IMR-90 (cell line): ENCODE measurements around the gene HOXC12.
A peak's percentile ranks its signal among the peaks of the same experiment; 100 is the strongest.

Experiments
- CEBPB ChIP-seq: IDR thresholded peaks from 2 replicates; pipeline ENCODE4 v1.6.1; 2012; ENCODE audit warnings: low read depth, low read length, improper control_type of control experiment
- CHD1 ChIP-seq: IDR thresholded peaks from 2 replicates; pipeline ENCODE4 v1.6.1; 2012; ENCODE audit warnings: low read depth, low read length, improper control_type of control experiment
- CTCF ChIP-seq: conservative IDR thresholded peaks from 2 replicates; pipeline ENCODE4 v1.5.1; 2012; ENCODE audit warnings: mild to moderate bottlenecking, low read depth, low read length, improper control_type of control experiment
- ELK1 ChIP-seq: fragments of 150-350 bp; IDR thresholded peaks from 2 replicates; pipeline ENCODE4 v1.6.1; 2016; ENCODE audit warnings: low read depth, mild to moderate bottlenecking, low read length, moderate library complexity, borderline replicate concordance
- FOS ChIP-seq: fragments of 150-350 bp; IDR thresholded peaks from 2 replicates; pipeline ENCODE4 v1.6.1; 2016; ENCODE audit warnings: low read depth, low read length
- MAFK ChIP-seq: IDR thresholded peaks from 2 replicates; pipeline ENCODE4 v1.6.1; 2012; ENCODE audit warnings: low read depth, low read length, improper control_type of control experiment
- MAZ ChIP-seq: IDR thresholded peaks from 2 replicates; pipeline ENCODE4 v1.6.1; 2012; ENCODE audit warnings: low read depth, mild to moderate bottlenecking, low read length, improper control_type of control experiment, moderate library complexity, borderline replicate concordance
- NFE2L2 ChIP-seq: fragments of 150-350 bp; IDR thresholded peaks from 2 replicates; pipeline ENCODE4 v1.6.1; 2016; ENCODE audit warnings: low read depth, mild to moderate bottlenecking, low read length
- POLR2A ChIP-seq: IDR thresholded peaks from 2 replicates; pipeline ENCODE4 v1.6.1; 2012; ENCODE audit warnings: mild to moderate bottlenecking, low read depth, low read length
- RAD21 ChIP-seq: IDR thresholded peaks from 2 replicates; pipeline ENCODE4 v1.6.1; 2012; ENCODE audit warnings: low read length, improper control_type of control experiment
- RFX5 ChIP-seq: IDR thresholded peaks from 2 replicates; pipeline ENCODE4 v1.8.0; 2012; ENCODE audit warnings: low read depth, mild to moderate bottlenecking, low read length, moderate library complexity
- SMC3 ChIP-seq: fragments of 150-350 bp; IDR thresholded peaks from 2 replicates; pipeline ENCODE4 v1.6.1; 2016; ENCODE audit warnings: low read depth, mild to moderate bottlenecking, antibody characterized with exemption, low read length, moderate library complexity
- USF2 ChIP-seq: fragments of 150-350 bp; IDR thresholded peaks from 2 replicates; pipeline ENCODE4 v1.6.1; 2017; ENCODE audit warnings: mild to moderate bottlenecking, antibody characterized with exemption, low read length, low read depth

- TF ChIP-seq MAFK: no peak
- TF ChIP-seq CTCF: peak; percentile 48
- TF ChIP-seq RFX5: no peak
- no peak for TF ChIP-seq POLR2A
- TF ChIP-seq NFE2L2: no peak
- no peak for TF ChIP-seq MAZ
- TF ChIP-seq CEBPB: no peak
- no peak for TF ChIP-seq CHD1
- TF ChIP-seq RAD21: peak; percentile 39
- TF ChIP-seq USF2: no peak
- no peak for TF ChIP-seq FOS
- peak; percentile 39; the same call in 1 of the 2 replicates for TF ChIP-seq SMC3
- TF ChIP-seq ELK1: no peak
These were observed 34.8 kb downstream of the HOXC12 start for GRCh38 chr12:53989227-53990113.
